Activated T-helper 9 cell treated with anti-CD3 and anti-CD28 coated beads, Interleukin-2, amount 50 U/mL, for 16 hours (primary cell): ENCODE measurements around the gene DYRK2.

Source experiments
- DNase-seq: peaks from one replicate; pipeline ENCODE4 v3.0.0-alpha.2; 2020; ENCODE audit warnings: low read depth

DYRK2 gene

DNA sequence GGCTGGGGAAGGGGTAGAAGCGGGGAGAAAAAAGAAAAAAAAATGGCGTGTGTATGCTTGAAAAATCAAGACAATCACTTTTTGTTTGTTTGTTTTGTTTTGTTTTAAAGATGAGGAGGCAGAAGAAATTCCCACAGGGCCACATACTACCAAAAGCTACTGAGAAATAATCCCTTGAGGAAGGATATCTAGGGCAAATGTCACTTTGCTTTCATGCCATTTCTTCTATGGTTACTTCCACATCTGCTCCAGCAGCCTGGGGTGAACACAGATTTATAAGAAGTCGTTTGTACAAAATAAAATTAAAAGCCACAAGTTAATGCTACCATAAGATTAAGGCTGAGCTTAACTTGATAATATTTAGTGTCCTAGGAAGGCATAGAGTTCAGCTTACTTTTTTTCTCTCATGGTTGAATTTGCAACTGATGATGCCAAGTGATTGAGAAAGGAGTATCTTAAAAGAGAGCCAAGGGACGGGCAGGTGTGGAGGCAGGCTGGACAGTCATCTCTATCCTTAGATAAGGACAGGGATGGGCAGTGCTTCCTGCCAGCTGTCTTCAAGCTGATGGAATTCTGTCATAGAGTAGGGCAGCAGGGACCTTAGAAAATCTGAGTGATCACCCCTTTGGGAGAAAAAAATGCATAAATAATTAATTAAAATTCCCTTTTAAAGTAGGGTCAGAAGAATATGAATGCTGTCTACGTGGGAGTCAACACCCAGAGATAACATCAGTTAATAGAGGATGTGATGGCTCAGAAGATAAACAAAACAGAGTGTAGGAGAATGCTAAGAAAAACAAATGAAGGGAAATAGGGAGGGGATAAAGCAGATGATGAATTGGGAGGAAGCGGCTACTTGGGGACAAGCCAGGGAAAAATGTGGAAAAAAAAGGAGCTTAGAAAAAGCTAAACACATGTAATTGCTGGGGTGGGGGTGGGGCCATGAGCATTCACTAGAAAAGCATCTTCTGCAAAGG is 57.1 kb downstream of the DYRK2 start:
- no peak for DNase-seq

DNA sequence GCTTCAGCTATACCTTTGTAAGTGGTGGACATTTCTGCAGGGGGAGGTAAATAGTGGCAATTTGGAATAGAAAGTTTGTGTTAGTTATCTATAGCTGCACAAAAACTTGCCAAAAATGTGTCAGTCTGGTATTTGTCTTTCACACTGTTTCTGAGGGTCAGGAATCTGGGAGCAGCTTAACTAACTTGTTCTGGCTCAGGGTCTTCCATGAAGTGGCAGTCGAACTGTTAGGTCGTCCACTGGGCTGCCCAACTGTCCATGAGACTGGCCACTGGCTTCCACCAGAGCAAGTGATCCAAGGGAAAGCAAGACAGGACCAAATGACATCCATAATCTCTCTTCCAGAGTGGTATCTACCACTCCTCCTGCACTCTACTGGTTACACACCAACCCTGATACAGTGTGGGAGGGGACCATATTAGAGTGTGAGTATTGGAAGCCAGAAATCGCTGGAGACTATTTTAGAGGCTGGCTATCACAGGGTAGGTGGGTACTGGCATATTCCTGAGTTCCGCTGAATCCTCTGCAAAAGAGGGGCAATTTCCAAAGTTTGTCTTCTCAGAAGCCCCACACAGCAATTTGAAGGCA is 60.9 kb downstream of the DYRK2 start:
- no peak for DNase-seq

DNA sequence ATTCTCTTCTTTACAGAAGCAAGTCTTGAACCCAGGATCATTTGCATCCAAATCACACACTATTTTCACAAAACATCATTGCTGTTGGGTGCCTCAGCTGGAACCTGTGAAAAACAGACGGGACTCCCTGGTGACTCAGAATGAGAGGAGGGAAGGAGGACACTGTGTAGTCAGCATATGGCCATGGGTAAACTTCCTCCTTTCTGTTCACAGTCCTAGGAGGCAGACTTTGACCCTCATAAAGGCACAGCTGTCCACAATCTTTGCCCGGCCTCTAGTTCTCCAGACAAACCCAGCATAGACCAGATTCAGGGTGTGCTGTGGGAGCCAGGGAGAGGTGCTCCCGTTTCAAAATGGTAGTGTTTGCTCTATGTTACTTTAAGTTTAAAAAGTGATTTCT is 62.0 kb downstream of the DYRK2 start:
- no peak for DNase-seq

DNA sequence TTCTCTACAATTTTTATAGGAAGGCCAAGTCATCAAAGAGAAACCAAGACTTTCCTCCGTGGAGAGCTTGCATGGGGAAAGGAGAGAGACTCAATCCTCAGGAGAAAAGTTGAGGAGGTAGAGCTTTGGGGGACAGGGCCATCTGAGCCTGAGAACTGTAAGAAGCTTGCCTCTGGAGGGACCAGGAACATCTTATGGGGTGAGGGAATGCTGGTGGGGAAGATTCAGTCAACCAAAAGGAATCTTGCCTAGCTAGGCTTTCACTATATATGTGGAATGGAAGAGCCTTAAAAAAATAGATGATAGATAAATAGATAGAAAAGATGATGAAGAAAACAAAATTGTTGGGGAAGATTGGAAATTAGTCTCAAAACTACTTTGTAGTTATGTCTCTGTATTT is 63.5 kb downstream of the DYRK2 start:
- no peak for DNase-seq

DNA sequence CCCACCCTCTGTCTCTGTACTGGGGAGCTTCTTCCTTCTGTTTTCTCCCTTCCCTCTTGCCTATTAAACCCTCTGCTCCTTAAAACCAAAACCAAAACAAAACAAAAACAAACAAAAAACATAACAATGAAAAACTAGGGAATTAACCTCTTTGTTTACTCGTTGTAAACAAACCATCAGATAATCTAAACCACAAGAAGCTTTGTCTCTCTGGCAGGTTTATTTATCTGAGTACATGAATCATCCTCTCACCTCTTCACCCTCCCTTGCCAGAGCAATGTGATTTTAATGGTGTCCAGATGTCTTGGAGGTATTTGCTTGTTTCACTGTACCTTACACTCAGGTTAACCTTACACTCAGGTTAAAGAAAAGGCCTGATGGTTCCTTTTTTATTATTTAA is 66.1 kb downstream of the DYRK2 start:
- no peak for DNase-seq
